ENCODE results near the gene CLDN7. TPM values are rescaled to one million over a fixed set of nuclear protein-coding genes. Genes with fewer than 3 reads are reported as not detected.
A peak's percentile ranks its signal among the peaks of the same experiment; 100 is the strongest.

CLDN7 gene
- total RNA-seq, 4 donors from 2014 or later = 2.0 to 5.9 (median 2.4) TPM; not detected in 1

DNA sequence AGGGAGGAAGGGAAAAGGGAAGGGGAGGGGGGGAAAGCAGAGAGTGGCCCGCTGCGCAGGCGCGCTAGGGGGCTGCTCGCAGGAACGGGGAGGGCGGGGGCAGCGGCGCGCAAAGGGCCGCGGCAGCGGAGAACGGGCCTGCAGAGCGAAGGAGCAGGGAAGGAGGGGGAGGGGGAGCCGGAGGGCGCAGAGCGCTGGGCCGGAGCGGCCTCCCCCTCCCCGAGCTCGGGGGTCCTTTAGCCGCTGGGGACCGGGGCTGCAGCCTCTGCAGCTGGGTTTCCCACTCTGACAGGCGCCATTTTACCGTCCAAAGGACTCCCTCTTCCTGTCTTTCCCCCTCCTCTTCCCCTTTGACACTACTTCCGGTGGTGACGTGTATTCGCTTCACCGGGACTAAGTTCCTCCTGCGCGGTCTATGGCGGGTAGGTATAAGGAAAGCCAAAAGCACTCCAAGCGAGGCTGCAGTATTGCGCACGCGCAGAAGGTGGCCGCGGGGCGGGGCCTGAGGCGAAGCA is 10.6 kb downstream of the CLDN7 start, which contains the start of gene CTDNEP1:
Gene CTDNEP1, minus strand, starts transcription at position 74 of the 515 bp plus-strand sequence. CDS start 438 bp downstream, outside the sequence.
- H3K4me1 ChIP-seq = peaks cover 0 to 57% (median 30%) of the 10 kb centered on the region in 4 donors
- WGBS, 2 donors = 0 to 2% methylated on average over 40 to 41 of the region's 41 CpGs
- TF ChIP-seq POLR2A (IDR thresholded peaks at IDR 0.05) (peak; percentile 58 to 66), CTCF (IDR thresholded peaks at IDR 0.05) (no peak), EP300 (IDR thresholded peaks at IDR 0.05) (peak in 1 of 2 donors; percentile 99)
- H3K27me3 ChIP-seq = no peaks in the 10 kb centered on the region
- peaks cover 0 to 35% (median 0%) of the 10 kb centered on the region in 3 donors for H3K36me3 ChIP-seq
- DNase-seq (ENCODE audit: low spot score in 2 of 2) = peak; percentile 96 to 98
- H3K27ac ChIP-seq = peak within 1 kb of the TSS; percentile 96 to 100 (median 99)
- H3K4me3 ChIP-seq = peak within 1 kb of the TSS; percentile 69 to 99 (median 89)
- no peaks in the 10 kb centered on the region for H3K9me3 ChIP-seq

DNA sequence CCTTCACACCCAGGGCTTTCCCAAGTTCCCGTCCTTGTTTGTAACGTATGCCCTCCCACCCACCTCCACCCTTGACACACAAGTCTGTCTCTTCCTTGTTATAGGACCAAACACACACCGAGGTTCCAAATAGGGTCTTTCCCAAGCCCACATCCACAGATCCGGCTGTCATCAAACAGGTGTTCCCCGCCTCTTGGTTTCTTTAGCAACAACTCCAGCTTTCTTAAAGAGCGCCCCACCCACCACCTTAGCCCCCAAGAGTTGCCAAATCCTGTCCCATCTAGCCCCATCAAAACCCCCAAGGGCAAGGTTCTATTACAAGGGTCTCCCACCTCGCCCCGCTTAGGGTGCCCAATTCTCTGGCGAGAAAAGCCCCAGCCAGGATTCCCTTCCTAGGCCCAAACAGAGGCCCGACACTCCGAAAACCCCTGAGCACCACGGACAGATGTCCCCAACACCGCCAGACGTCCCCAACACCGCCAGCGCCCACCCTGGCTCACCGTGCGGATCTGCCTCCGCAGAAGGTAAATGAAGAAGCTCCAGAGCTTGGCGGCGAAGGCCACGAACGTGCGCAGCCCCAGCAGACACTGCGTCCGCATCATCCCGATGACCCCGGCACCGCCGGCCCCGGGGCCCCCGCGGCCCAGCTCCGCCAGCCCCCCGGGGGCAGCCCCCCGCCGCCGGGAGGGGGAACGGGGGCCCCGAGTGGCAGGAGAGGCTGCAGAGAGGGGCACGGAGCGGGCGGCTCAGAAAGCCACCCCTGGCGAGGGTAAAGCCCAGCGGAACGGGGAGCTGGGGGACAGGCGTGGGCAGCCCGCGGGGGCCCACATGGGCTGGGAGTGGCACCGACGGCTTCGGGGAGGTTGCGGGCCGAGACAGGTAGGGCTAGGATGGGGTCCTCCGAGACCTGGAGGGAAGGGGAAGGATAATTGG is 11.3 kb downstream of the CLDN7 start:
- Histone ChIP-seq H3K27me3 (no peaks in the 10 kb centered on the region), H3K36me3 (peaks cover 0 to 35% (median 3%) of the 10 kb centered on the region in 3 donors), H3K4me3 (peak overlapping the region; percentile 69 to 99 (median 89)), H3K4me1 (peaks cover 0 to 57% (median 30%) of the 10 kb centered on the region in 4 donors), H3K9me3 (no peaks in the 10 kb centered on the region), H3K27ac (peak overlapping the region; percentile 96 to 100 (median 99))
- no peak for DNase-seq (ENCODE audit: low spot score in 2 of 2)
- 1 to 2% methylated on average over 24 to 32 of the region's 55 CpGs for WGBS, 2 donors
- no peak for TF ChIP-seq EP300 (IDR thresholded peaks at IDR 0.05)
- TF ChIP-seq POLR2A (IDR thresholded peaks at IDR 0.05) = no peak
- no peak for TF ChIP-seq CTCF (IDR thresholded peaks at IDR 0.05)

- Histone ChIP-seq H3K4me1 (peaks cover 0 to 57% (median 30%) of the 10 kb centered on the region in 4 donors), H3K4me3 (peak overlapping the region in 2 of 4 donors; percentile 91 to 99), H3K36me3 (peaks cover 3 to 35% (median 14%) of the 10 kb centered on the region in 3 donors), H3K27ac (peak overlapping the region in 3 of 4 donors; percentile 39 to 99 (median 99)), H3K27me3 (no peaks in the 10 kb centered on the region), H3K9me3 (no peaks in the 10 kb centered on the region)
- no peak for DNase-seq (ENCODE audit: low spot score in 2 of 2)
- WGBS, 2 donors = 75 to 77% methylated on average over 7 of the region's 7 CpGs
- no peak for TF ChIP-seq EP300 (IDR thresholded peaks at IDR 0.05)
- no peak for TF ChIP-seq CTCF (IDR thresholded peaks at IDR 0.05)
- no peak for TF ChIP-seq POLR2A (IDR thresholded peaks at IDR 0.05)
These were observed 12.4 kb downstream of the CLDN7 start for GRCh38 chr17:7249830-7250229.

- H3K36me3 ChIP-seq = peaks cover 3 to 35% (median 17%) of the 10 kb centered on the region in 3 donors
- no peaks in the 10 kb centered on the region for H3K27me3 ChIP-seq
- H3K9me3 ChIP-seq = no peaks in the 10 kb centered on the region
- no peak overlapping the region for H3K4me3 ChIP-seq
- H3K27ac ChIP-seq = no peak overlapping the region
- no peak for DNase-seq (ENCODE audit: low spot score in 2 of 2)
- peaks cover 0 to 58% (median 30%) of the 10 kb centered on the region in 4 donors for H3K4me1 ChIP-seq
- no peak for TF ChIP-seq CTCF (IDR thresholded peaks at IDR 0.05)
- no peak for TF ChIP-seq POLR2A (IDR thresholded peaks at IDR 0.05)
- no peak for TF ChIP-seq EP300 (IDR thresholded peaks at IDR 0.05)
- WGBS, 2 donors = 78 to 80% methylated on average over 6 of the region's 6 CpGs
These were observed 13.1 kb downstream of the CLDN7 start for GRCh38 chr17:7249214-7249613.

All from tibial nerve (tissue), 4 donors.